HG03342 (cell line): ENCODE results near the gene ATP13A2.

Experiments used
- ATAC-seq: cut with Tn5 transposase; IDR thresholded peaks from one replicate; pipeline ENCODE4 v1.9.1; 2021; ENCODE audit warnings: mild to moderate bottlenecking, moderate library complexity; ENCODE audit not compliant: unreplicated experiment

Gene ATP13A2

GRCh38 chr1:17005365-17005740 lies 6.4 kb downstream of the ATP13A2 start:
- ATAC-seq, result no peak

GRCh38 chr1:17004466-17005364 lies 7.0 kb downstream of the ATP13A2 start:
- no peak for ATAC-seq

- no peak for ATAC-seq
Observed at GRCh38 chr1:17002524-17002902, 9.2 kb downstream of the ATP13A2 start.

GRCh38 chr1:17001760-17002523 lies 9.8 kb downstream of the ATP13A2 start:
- ATAC-seq, result no peak

GRCh38 chr1:16999863-17000262 lies 11.9 kb downstream of the ATP13A2 start:
- no peak for ATAC-seq

- no peak for ATAC-seq
Observed at GRCh38 chr1:16998589-16998988, 13.1 kb downstream of the ATP13A2 start.

- no peak for ATAC-seq
Observed at GRCh38 chr1:16996845-16997244, 14.9 kb downstream of the ATP13A2 start.

- no peak for ATAC-seq
Observed at GRCh38 chr1:16993521-16994038, 18.1 kb downstream of the ATP13A2 start.

GRCh38 chr1:16992675-16993074 lies 19.1 kb downstream of the ATP13A2 start:
- ATAC-seq, result no peak

- no peak for ATAC-seq
Observed at GRCh38 chr1:16992102-16992501, 19.6 kb downstream of the ATP13A2 start.

GRCh38 chr1:16991571-16991970 lies 20.2 kb downstream of the ATP13A2 start:
- no peak for ATAC-seq

- no peak for ATAC-seq
Observed at GRCh38 chr1:16989676-16990391, 21.9 kb downstream of the ATP13A2 start.

GRCh38 chr1:16988210-16988609 lies 23.5 kb downstream of the ATP13A2 start:
- ATAC-seq, result no peak

GRCh38 chr1:16986962-16987361 lies 24.8 kb downstream of the ATP13A2 start:
- no peak for ATAC-seq

GRCh38 chr1:16986560-16986959 lies 25.2 kb downstream of the ATP13A2 start:
- no peak for ATAC-seq

GRCh38 chr1:16986113-16986512 lies 25.6 kb downstream of the ATP13A2 start:
- ATAC-seq, result no peak

- no peak for ATAC-seq
Observed at GRCh38 chr1:16984717-16985116, 27.0 kb downstream of the ATP13A2 start.

- ATAC-seq, result no peak
Observed at GRCh38 chr1:16983649-16984048, 28.1 kb downstream of the ATP13A2 start.

GRCh38 chr1:16982902-16983301 lies 28.8 kb downstream of the ATP13A2 start:
- no peak for ATAC-seq

GRCh38 chr1:16981269-16981849 lies 30.4 kb downstream of the ATP13A2 start:
- ATAC-seq, result no peak
